Erythroblast (primary cell): ENCODE measurements around the gene EGFR.

Experiments used
- DNase-seq, 2 experiments: peaks; one replicate each; lab custom pipeline; 2025; lab: John Stamatoyannopoulos, UW
- GATA1 ChIP-seq: IDR thresholded peaks from 2 replicates; pipeline ENCODE4 v1.6.1; 2011; ENCODE audit warnings: low read depth, mild to moderate bottlenecking, control low read depth, low read length, moderate library complexity
- POLR2A ChIP-seq: IDR thresholded peaks from 2 replicates; pipeline ENCODE4 v1.6.1; 2011; ENCODE audit warnings: mild to moderate bottlenecking, low read length

Gene EGFR

GRCh38 chr7:55109404-55110167, 90.8 kb downstream of the EGFR start:
- TF ChIP-seq GATA1 (no peak), POLR2A (no peak)
- no peak for DNase-seq

GRCh38 chr7:55110282-55110992, 91.6 kb downstream of the EGFR start:
- TF ChIP-seq POLR2A (no peak), GATA1 (no peak)
- no peak for DNase-seq

GRCh38 chr7:55110993-55111361, 92.2 kb downstream of the EGFR start:
- no peak for DNase-seq
- TF ChIP-seq GATA1 (no peak), POLR2A (no peak)

- DNase-seq, result no peak
- no peak for TF ChIP-seq GATA1
- TF ChIP-seq POLR2A, result no peak
Measured at GRCh38 chr7:55112056-55112455, 93.2 kb downstream of the EGFR start.

- TF ChIP-seq GATA1 (no peak), POLR2A (no peak)
- no peak for DNase-seq
Measured at GRCh38 chr7:55113760-55114540, 95.1 kb downstream of the EGFR start.

- DNase-seq, result no peak
- TF ChIP-seq GATA1 (no peak), POLR2A (no peak)
Measured at GRCh38 chr7:55117286-55117685, 98.5 kb downstream of the EGFR start.

GRCh38 chr7:55118426-55118825, 99.6 kb downstream of the EGFR start:
- no peak for TF ChIP-seq GATA1
- TF ChIP-seq POLR2A, result no peak
- DNase-seq, result no peak

- TF ChIP-seq GATA1 (no peak), POLR2A (no peak)
- DNase-seq, result no peak
Measured at GRCh38 chr7:55119571-55119970, 100.8 kb downstream of the EGFR start.

- TF ChIP-seq POLR2A, result no peak
- no peak for TF ChIP-seq GATA1
- no peak for DNase-seq
Measured at GRCh38 chr7:55120074-55120473, 101.3 kb downstream of the EGFR start.

GRCh38 chr7:55120501-55121198, 101.8 kb downstream of the EGFR start:
- TF ChIP-seq POLR2A (no peak), GATA1 (no peak)
- no peak for DNase-seq

GRCh38 chr7:55121249-55121648, 102.4 kb downstream of the EGFR start:
- DNase-seq, result no peak
- TF ChIP-seq POLR2A, result no peak
- TF ChIP-seq GATA1, result no peak

- TF ChIP-seq GATA1 (no peak), POLR2A (no peak)
- DNase-seq, result no peak
Measured at GRCh38 chr7:55122263-55122662, 103.4 kb downstream of the EGFR start.
